ENCODE measurements around the gene LARP7.

DNA sequence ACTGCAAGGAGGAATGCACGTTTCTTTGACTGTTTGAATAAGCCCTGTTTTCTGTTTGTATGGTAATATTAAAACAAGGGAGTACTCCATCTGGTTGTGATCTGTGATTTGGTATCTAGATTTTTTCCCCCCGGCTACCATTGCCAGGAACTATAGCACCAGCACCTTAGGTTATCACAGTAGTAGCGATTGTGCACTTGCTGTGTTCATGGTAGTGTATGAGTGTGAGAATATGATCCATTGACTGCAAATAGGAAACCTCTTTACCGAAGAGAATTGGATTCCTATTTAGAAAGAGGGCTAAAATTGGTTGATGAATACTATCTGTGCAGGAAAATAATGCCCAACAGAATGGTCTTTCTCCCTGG, 69.9 kb downstream of the LARP7 start:
- no peak for TF ChIP-seq POLR2A (IDR thresholded peaks at IDR 0.05; ENCODE audit: low read length)
- no peak for TF ChIP-seq GATA1 (IDR thresholded peaks at IDR 0.05; ENCODE audit: low read depth, low read length)

Measured in erythroblast (primary cell).